HEK293T (cell line): ENCODE data around the gene CARD14.

Experiments
- BHLHE40 ChIP-seq: fragments of 450-650 bp; IDR thresholded peaks from 2 replicates; pipeline ENCODE4 v1.6.1; 2016; ENCODE audit warnings: mild to moderate bottlenecking, moderate library complexity, borderline replicate concordance
- FOXK2 ChIP-seq: fragments of 450-650 bp; IDR thresholded peaks from 2 replicates; pipeline ENCODE4 v1.6.1; 2016; ENCODE audit warnings: mild to moderate bottlenecking
- FOXM1 ChIP-seq: fragments of 450-650 bp; IDR thresholded peaks from 2 replicates; pipeline ENCODE4 v1.6.1; 2017; ENCODE audit warnings: mild to moderate bottlenecking, borderline replicate concordance
- NFRKB ChIP-seq: fragments of 450-650 bp; IDR thresholded peaks from 2 replicates; pipeline ENCODE4 v1.6.1; 2016; ENCODE audit warnings: mild to moderate bottlenecking, moderate library complexity
- SP1 ChIP-seq: fragments of 450-650 bp; IDR thresholded peaks from 2 replicates; pipeline ENCODE4 v1.6.1; 2017
- TARDBP ChIP-seq: fragments of 450-650 bp; IDR thresholded peaks from 2 replicates; pipeline ENCODE4 v1.6.1; 2016

- TF ChIP-seq TARDBP (no peak), FOXK2 (no peak), SP1 (no peak), FOXM1 (no peak), NFRKB (no peak), BHLHE40 (no peak)
Measured at GRCh38 chr17:80254396-80255251, 84.8 kb downstream of the CARD14 start.
